ES-I3 (cell line): ENCODE measurements around the gene SEBOX.
A peak's percentile ranks its signal among the peaks of the same experiment; 100 is the strongest.

Source experiments
- H3K36me3 ChIP-seq: 2 replicates; pipeline ENCODE4 v1.6.1; 2013; ENCODE audit warnings: mild to moderate bottlenecking, low read length, control low read depth, moderate library complexity; ENCODE audit not compliant: insufficient read depth
- H3K4me1 ChIP-seq: 2 replicates; pipeline ENCODE4 v1.6.1; 2013; ENCODE audit warnings: mild to moderate bottlenecking, control low read depth, low read length; ENCODE audit not compliant: insufficient read depth
- H3K9ac ChIP-seq: 2 replicates; pipeline ENCODE4 v1.6.1; 2013; ENCODE audit warnings: low read depth, mild to moderate bottlenecking, low read length, moderate library complexity
- H3K9me3 ChIP-seq: 2 replicates; pipeline ENCODE4 v1.6.1; 2013; ENCODE audit warnings: mild to moderate bottlenecking, low read length, moderate library complexity; ENCODE audit not compliant: control insufficient read depth, insufficient read depth

The SEBOX gene

DNA sequence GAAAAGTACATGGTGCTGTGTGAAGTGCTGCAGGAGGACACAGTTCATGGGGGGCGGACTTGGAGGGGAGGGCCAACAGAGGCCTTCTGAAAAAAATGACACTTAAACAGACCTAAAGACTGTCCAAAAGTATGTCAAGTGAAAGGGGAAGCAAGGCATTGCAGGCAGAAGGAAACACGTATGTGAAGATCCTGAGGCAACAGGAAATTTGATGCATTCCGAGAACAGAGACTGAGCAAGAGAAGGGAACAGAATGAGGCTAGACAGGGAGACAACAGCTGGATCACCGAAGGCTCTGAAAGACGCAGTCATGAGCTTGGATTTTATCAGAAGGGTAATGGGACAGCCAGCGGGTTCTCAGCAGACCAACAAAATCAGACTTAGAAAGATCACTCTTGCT lies 30.8 kb downstream of the SEBOX start:
- H3K4me1 ChIP-seq, result peaks cover 13% of the 10 kb centered on the region
- H3K36me3 ChIP-seq, result no peaks in the 10 kb centered on the region; the same call in 1 of the 2 replicates
- H3K9me3 ChIP-seq, result no peaks in the 10 kb centered on the region
- peak overlapping the region; percentile 92; the same call in 1 of the 2 replicates for H3K9ac ChIP-seq

GRCh38 chr17:28333083-28333746 lies 31.8 kb downstream of the SEBOX start:
- peaks cover 13% of the 10 kb centered on the region for H3K4me1 ChIP-seq
- peaks cover 3% of the 10 kb centered on the region; the same call in 1 of the 2 replicates for H3K36me3 ChIP-seq
- no peaks in the 10 kb centered on the region for H3K9me3 ChIP-seq
- H3K9ac ChIP-seq, result no peak overlapping the region

- Histone ChIP-seq H3K9me3 (no peaks in the 10 kb centered on the region), H3K9ac (no peak overlapping the region), H3K4me1 (peaks cover 10% of the 10 kb centered on the region), H3K36me3 (peaks cover 13% of the 10 kb centered on the region; the same call in 1 of the 2 replicates)
Observed at GRCh38 chr17:28331891-28332420, 33.0 kb downstream of the SEBOX start.

- Histone ChIP-seq H3K9me3 (no peaks in the 10 kb centered on the region), H3K36me3 (peaks cover 25% of the 10 kb centered on the region; the same call in 1 of the 2 replicates), H3K4me1 (peaks cover 6% of the 10 kb centered on the region)
Observed at GRCh38 chr17:28330671-28331070, 34.3 kb downstream of the SEBOX start.

DNA sequence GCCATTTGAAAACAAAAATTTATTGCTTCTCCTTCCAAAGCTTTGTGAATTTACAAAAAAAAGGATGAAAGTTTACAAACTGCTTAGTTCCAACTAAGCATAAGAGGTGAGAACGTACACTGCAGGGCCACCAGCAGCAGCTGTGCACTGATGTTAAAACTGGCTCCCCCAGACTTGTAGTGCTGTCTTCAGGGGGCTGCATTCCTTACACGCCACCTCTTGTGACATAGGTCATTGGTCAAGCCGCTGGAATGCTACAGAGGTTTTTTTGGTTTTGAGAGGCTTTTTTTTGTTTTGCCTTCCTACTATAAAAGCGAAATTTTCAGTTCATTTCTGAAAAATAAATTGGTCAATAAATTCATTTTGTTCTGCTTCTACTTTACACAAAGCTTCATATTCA lies 36.7 kb downstream of the SEBOX start:
- Histone ChIP-seq H3K36me3 (peaks cover 25% of the 10 kb centered on the region; the same call in 1 of the 2 replicates), H3K9ac (no peak overlapping the region), H3K9me3 (no peaks in the 10 kb centered on the region), H3K4me1 (no peaks in the 10 kb centered on the region)

More at GRCh38 chr17:28330671-28331070, 34.3 kb downstream of the SEBOX start:
- no peak overlapping the region for H3K9ac ChIP-seq

DNA sequence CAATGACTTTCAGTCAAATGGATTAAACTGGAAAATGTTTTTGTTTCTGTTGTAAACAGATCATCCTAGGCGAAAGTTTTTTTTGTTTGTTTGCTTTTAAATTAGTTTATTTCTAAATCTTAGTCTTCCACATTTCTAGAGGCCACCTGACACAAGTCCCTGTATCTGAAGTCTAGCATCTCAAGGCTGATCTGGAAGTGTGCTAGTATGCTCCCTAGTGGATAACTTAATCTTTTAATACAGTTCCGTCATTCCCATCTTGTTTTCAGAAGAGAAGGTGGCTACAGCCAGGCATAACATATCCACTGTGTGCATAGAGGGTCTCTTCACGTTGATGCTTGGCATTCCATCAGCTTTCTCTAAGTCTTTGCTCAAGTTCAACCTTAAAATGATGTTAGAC lies 37.3 kb downstream of the SEBOX start:
- Histone ChIP-seq H3K9ac (no peak overlapping the region), H3K9me3 (no peaks in the 10 kb centered on the region), H3K36me3 (peaks cover 25% of the 10 kb centered on the region; the same call in 1 of the 2 replicates), H3K4me1 (0 out of 2 replicates have a peak, but pooled peaks cover 3% of the 10 kb centered on the region)

DNA sequence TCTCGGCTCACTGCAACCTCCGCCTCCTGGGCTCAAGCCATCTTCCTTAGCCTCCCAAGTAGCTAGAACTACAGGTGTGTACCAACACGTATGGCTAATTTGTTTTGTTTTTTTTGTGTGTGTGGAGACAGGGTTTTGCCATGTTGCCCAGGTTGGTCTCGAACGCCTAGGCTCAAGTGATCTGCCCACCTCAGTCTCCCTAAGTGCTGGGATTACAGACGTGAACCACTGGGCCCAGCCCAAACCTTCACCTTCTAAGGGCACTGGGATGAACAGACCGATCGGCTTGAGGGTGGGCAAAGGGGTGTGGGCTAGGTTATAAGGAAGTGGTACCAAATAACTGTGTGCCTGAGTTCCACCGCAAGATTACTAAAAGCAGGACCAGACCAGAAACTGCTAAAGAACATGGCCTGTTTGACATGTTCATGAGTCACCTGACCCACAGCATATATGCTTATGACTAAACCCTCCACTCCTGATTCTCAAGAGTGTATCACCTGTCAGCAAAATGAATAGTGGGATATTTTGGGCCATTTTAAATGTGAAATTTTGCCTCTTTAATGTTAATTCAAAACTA lies 37.9 kb downstream of the SEBOX start:
- peaks cover 25% of the 10 kb centered on the region; the same call in 1 of the 2 replicates for H3K36me3 ChIP-seq
- no peaks in the 10 kb centered on the region for H3K9me3 ChIP-seq
- 0 out of 2 replicates have a peak, but pooled peaks cover 3% of the 10 kb centered on the region for H3K4me1 ChIP-seq
- H3K9ac ChIP-seq, result no peak overlapping the region

DNA sequence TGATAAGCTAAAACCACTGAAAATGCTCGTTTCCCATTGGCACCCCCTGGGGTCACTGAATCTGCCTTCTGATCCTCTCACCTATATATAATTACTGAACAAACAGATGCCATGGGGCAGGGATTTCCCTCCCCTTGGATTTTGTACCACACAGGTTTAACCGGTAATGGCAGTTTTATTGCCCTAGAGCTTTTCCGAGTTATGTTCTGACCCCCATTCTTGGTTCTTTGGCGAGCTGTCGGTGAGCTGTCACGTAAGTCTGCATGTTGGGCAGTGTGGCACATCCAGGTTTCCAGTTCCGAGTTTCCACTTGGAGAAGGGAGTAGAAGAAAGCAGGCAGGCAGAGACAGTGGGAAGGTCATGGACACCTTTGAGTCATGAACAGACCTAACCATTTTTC lies 38.9 kb downstream of the SEBOX start:
- H3K4me1 ChIP-seq, result 0 out of 2 replicates have a peak, but pooled peaks cover 3% of the 10 kb centered on the region
- H3K36me3 ChIP-seq, result peaks cover 25% of the 10 kb centered on the region; the same call in 1 of the 2 replicates
- H3K9ac ChIP-seq, result no peak overlapping the region
- H3K9me3 ChIP-seq, result no peaks in the 10 kb centered on the region

DNA sequence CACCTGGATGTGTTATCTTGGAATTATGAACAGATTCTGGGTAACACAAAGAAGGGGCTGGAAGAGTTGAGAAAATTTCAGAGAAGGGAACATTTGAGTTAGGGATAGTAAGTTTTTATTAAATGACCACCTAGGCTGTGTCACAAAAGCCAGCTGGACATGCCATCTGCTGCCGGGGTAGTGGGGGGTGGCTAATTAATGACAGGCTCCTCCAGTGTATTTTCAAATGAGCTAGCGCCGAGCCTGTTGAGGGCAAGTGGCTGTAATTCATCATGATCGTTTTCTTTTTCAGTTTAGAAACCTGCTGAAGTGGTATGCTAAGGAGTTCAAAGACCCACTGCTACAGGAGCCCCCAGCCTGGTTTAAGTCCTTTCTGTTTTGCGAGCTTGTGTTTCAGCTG lies 39.8 kb downstream of the SEBOX start:
- H3K36me3 ChIP-seq, result peaks cover 25% of the 10 kb centered on the region; the same call in 1 of the 2 replicates
- H3K9ac ChIP-seq, result no peak overlapping the region
- no peaks in the 10 kb centered on the region for H3K9me3 ChIP-seq
- 0 out of 2 replicates have a peak, but pooled peaks cover 3% of the 10 kb centered on the region for H3K4me1 ChIP-seq

- H3K9me3 ChIP-seq, result no peaks in the 10 kb centered on the region
- no peak overlapping the region for H3K9ac ChIP-seq
- H3K4me1 ChIP-seq, result 0 out of 2 replicates have a peak, but pooled peaks cover 3% of the 10 kb centered on the region
- peaks cover 25% of the 10 kb centered on the region; the same call in 1 of the 2 replicates for H3K36me3 ChIP-seq
Observed at GRCh38 chr17:28324781-28325180, 40.2 kb downstream of the SEBOX start.

DNA sequence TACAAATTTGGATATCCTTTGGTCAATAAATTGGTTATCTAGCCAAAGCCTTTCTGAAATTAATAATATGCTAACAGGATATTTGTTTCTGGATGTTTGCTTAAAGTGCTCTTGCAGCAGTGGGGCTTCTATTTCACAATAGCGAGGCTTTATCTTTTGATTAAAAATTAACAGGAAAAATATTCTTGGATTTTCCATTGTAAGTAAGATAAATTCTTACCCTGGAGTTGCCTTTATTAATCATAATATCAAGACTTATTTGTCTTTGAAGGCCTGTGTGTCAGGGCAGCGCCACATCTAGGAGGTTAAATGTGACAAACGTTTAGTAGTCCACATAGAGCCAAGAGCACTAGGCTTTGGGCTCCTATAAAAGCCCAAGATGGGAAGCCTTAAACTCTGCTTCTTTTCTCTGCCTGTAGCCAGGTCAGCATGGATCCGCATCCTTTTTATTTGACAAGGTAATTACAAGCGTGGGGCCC lies 40.7 kb downstream of the SEBOX start:
- Histone ChIP-seq H3K9ac (no peak overlapping the region), H3K4me1 (0 out of 2 replicates have a peak, but pooled peaks cover 3% of the 10 kb centered on the region), H3K36me3 (peaks cover 25% of the 10 kb centered on the region; the same call in 1 of the 2 replicates), H3K9me3 (no peaks in the 10 kb centered on the region)

GRCh38 chr17:28320215-28321061 lies 44.6 kb downstream of the SEBOX start:
- H3K9ac ChIP-seq, result peak overlapping the region; percentile 73
- no peaks in the 10 kb centered on the region for H3K36me3 ChIP-seq
- H3K4me1 ChIP-seq, result peaks cover 12% of the 10 kb centered on the region; the same call in 1 of the 2 replicates
- no peaks in the 10 kb centered on the region for H3K9me3 ChIP-seq

DNA sequence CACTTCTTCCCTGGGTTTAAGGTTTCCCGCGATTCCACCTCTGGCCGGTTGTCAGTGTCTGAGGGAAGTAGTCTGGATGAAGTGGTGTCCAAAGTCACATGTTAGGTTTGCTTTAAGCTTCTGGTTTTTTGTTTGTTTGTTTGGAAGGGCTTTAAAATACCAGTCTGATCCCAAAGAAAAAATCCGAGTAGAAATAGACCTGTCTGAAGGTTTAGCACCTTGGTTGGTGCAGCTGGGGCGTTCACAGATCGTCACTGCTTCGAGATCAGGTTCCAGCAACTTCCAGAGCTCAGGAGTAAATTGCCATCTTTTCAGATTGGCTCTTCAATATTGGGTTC lies 45.4 kb downstream of the SEBOX start:
- peaks cover 12% of the 10 kb centered on the region; the same call in 1 of the 2 replicates for H3K4me1 ChIP-seq
- H3K9ac ChIP-seq, result peak overlapping the region; percentile 73
- no peaks in the 10 kb centered on the region for H3K9me3 ChIP-seq
- H3K36me3 ChIP-seq, result no peaks in the 10 kb centered on the region
